ENCODE measurements around the gene MC5R. TPM values are rescaled to one million over a fixed set of nuclear protein-coding genes. Genes with fewer than 3 reads are reported as not detected.

The MC5R gene
- not detected in 2 replicates for total RNA-seq

DNA sequence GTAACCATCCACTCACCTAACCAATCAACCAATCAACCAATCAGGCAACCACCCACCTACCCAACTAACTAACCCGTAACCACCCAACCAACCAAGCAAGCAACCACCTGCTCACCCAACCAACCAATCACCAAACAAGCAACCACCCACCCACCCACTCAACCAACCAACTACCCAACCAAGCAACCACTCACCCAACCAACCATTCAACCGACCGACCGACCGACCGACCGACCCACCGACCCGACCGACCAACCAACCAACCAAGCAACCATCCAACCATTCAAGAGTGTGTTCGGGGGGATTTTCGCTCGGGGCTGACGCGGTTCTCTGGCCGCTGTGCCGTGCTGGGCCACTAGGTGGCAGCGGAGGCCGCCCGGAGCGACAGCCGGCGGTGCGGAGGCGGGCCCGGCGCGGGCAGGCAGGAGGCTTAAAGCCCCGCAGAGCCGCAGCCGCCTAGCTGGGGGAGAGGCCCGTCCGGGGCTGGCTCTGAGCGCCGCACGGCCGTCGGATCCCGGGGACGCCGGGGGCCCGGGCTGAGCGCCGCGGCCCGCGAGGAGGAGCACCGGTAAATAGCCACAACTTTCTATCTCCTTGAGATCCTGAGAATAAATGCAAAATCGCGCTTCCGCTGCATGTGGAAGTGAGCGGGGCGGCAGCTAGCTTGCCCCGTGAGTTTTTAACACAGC is at the start of gene MC5R:
Gene MC5R (plus strand): TSS at position 443 of the 689 bp plus-strand sequence. CDS start 1,617 bp downstream, outside the sequence.

Other genes starting within 250 kb of the MC5R start
- 27.9 and 28.6 TPM in 2 replicates for gene FAM210A, start 97.6 kb upstream of the MC5R start, total RNA-seq
- gene RNMT, start 97.5 kb upstream of the MC5R start, total RNA-seq, result 26.9 and 28.9 TPM in 2 replicates
- gene MC2R, start 91.4 kb downstream of the MC5R start, total RNA-seq, result not detected in 2 replicates